ENCODE results near the gene CNTRL. TPM values are rescaled to one million over a fixed set of nuclear protein-coding genes. Genes with fewer than 3 reads are reported as not detected.
A peak's percentile ranks its signal among the peaks of the same experiment; 100 is the strongest.

The CNTRL gene
- total and polyA plus RNA-seq, 2 experiments from 2014 or later, result 3.4 to 7.9 TPM

DNA sequence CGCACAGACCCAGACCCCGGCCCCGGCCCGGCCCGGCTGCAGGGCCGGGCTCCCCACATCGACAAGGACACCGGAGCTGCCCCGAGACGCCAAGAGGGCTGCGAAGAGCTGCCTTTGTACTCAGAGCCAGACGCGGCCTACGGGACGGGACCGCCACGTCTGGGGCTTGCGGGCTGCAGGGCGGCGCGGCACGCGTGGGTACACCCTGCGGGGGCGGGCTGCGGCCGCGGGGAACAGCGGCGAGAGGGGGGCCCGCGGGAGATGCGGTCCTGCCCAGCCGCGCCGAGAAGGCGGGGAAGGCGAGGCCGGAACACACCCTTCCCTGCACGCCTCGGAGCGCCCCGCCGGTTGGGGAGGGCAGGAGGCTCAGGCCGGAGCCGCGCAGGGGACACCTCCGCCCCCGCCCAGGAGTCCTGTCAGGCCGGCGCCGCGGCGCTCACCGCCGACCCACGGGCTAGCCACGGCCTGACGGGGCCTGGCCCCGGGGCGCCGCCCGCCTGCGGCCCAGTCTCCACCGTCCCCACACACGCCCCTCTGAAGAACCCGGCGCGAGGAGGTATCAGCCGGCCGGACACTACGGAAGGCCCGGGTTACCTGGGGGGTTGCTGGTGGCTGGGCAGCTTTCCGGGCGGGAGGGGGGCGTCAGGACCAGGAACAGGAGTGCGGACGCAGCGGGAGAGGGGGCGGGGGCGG, 126.4 kb downstream of the CNTRL start:
- DNase-seq (ENCODE audit: low spot score), result peak; percentile 62
- Histone ChIP-seq H3K9me2 (replicated peaks; ENCODE audit: insufficient read depth) (no peaks in the 10 kb centered on the region), H3K27me3 (no peaks in the 10 kb centered on the region), H3K9me3 (ENCODE audit: low read depth) (no peaks in the 10 kb centered on the region), H3K27ac (peak overlapping the region; percentile 96), H4K20me1 (ENCODE audit: insufficient read depth, poor library complexity, severe bottlenecking) (peaks cover 48% of the 10 kb centered on the region), H3K4me3 (peak overlapping the region; percentile 90), H2AFZ (peak overlapping the region; percentile 70), H3K79me2 (peaks cover 53% of the 10 kb centered on the region), H3K4me2 (peak overlapping the region; percentile 94), H3K36me3 (replicated peaks; ENCODE audit: insufficient read depth, low read depth) (no peaks in the 10 kb centered on the region), H3K4me1 (ENCODE audit: insufficient read depth) (peaks cover 38% of the 10 kb centered on the region)
- TF ChIP-seq, protein P1, sequence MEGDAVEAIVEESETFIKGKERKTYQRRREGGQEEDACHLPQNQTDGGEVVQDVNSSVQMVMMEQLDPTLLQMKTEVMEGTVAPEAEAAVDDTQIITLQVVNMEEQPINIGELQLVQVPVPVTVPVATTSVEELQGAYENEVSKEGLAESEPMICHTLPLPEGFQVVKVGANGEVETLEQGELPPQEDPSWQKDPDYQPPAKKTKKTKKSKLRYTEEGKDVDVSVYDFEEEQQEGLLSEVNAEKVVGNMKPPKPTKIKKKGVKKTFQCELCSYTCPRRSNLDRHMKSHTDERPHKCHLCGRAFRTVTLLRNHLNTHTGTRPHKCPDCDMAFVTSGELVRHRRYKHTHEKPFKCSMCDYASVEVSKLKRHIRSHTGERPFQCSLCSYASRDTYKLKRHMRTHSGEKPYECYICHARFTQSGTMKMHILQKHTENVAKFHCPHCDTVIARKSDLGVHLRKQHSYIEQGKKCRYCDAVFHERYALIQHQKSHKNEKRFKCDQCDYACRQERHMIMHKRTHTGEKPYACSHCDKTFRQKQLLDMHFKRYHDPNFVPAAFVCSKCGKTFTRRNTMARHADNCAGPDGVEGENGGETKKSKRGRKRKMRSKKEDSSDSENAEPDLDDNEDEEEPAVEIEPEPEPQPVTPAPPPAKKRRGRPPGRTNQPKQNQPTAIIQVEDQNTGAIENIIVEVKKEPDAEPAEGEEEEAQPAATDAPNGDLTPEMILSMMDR (IDR thresholded peaks at IDR 0.05; ENCODE audit: poor library complexity), result no peak
- TF ChIP-seq EZH2phosphoT487 (IDR thresholded peaks at IDR 0.05; ENCODE audit: low read depth, severe bottlenecking, unreplicated experiment), result no peak
- TF ChIP-seq EZH2 (IDR thresholded peaks at IDR 0.05; ENCODE audit: borderline replicate concordance), result no peak
- under 1% methylated on average over 53 of the region's 81 CpGs for WGBS (ENCODE audit: low lambda C conversion rate, missing lambda C conversion rate)

DNA sequence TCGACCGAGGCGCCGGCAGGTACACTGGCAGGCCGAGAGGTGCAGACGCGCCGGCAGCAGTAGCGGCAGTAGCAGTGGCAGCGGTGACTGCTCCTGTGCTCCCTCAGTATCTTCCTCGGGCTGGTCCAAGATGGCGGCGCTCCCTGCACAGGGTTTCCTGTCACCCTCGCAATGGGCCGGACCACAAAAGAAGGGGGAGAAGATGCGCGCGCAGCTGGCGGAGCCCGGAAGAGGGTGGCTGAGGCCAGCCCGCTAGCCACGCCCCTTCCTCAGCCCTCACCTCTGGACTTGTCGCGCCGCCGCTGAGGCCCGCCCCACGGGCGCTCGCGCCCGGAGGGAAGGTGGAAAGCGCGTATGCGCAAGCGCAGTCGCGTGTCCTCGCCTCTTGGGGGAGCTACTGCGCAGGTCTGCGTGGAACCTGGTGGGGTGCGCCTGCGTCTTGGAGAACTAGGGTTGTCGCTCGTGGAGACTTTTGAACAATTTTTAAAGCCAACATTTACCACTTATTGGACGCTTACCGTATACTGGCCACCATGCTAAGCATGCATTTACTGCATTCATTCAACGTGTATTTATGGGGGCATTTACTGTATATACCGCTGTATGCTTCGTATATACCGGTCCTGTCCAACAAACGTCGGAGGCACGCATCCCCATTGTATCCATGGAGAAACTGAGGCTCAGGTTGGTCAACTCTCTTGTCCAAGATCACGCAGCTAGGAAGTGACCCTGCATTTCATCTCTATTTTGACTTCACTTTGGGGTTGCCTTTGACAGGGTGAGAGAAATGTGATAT, 127.2 kb downstream of the CNTRL start, which contains the start of gene RAB14:
Gene RAB14 (minus strand): TSS at position 132 of the 796 bp plus-strand sequence. CDS start 8,457 bp downstream, outside the sequence.
- peak within 1 kb of the TSS; percentile 96 for H3K27ac ChIP-seq
- peak within 1 kb of the TSS; percentile 78 for H2AFZ ChIP-seq
- H4K20me1 ChIP-seq (ENCODE audit: insufficient read depth, poor library complexity, severe bottlenecking), result peaks cover 41% of the 10 kb centered on the region
- H3K4me1 ChIP-seq (ENCODE audit: insufficient read depth), result peaks cover 31% of the 10 kb centered on the region
- H3K4me3 ChIP-seq, result peak within 1 kb of the TSS; percentile 90
- H3K9me2 ChIP-seq (replicated peaks; ENCODE audit: insufficient read depth), result no peaks in the 10 kb centered on the region
- H3K36me3 ChIP-seq (replicated peaks; ENCODE audit: insufficient read depth, low read depth), result no peaks in the 10 kb centered on the region
- TF ChIP-seq EZH2 (IDR thresholded peaks at IDR 0.05; ENCODE audit: borderline replicate concordance), result no peak
- TF ChIP-seq, protein P1 (IDR thresholded peaks at IDR 0.05; ENCODE audit: poor library complexity), result peak; percentile 60
- TF ChIP-seq EZH2phosphoT487 (IDR thresholded peaks at IDR 0.05; ENCODE audit: low read depth, severe bottlenecking, unreplicated experiment), result no peak
- no peaks in the 10 kb centered on the region for H3K27me3 ChIP-seq
- 6% methylated on average over 44 of the region's 55 CpGs for WGBS (ENCODE audit: low lambda C conversion rate, missing lambda C conversion rate)
- peaks cover 46% of the 10 kb centered on the region for H3K79me2 ChIP-seq
- no peaks in the 10 kb centered on the region for H3K9me3 ChIP-seq (ENCODE audit: low read depth)
- peak within 1 kb of the TSS; percentile 94 for H3K4me2 ChIP-seq
- peak; percentile 100 for DNase-seq (ENCODE audit: low spot score)

DNA sequence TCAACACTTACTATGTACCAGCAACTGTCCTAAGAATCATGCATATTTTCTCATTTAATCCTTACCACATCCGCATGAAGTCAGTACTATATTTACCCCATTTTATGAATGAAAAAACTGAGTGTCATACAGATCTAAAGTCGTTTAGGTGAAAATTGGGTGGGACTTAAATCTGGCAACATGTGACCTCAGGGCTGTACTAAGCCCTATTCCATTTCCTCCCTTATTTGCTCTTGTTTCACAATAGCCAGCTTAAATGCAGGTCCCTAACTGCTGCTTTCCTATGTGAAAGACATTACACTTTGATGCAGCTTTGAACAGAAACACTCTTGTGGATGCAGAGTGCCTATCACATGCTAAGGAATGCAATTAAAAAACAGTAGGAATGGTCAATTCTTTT, 129.4 kb downstream of the CNTRL start:
- no peaks in the 10 kb centered on the region for H3K36me3 ChIP-seq (replicated peaks; ENCODE audit: insufficient read depth, low read depth)
- H4K20me1 ChIP-seq (ENCODE audit: insufficient read depth, poor library complexity, severe bottlenecking), result peaks cover 19% of the 10 kb centered on the region
- no peak overlapping the region for H3K27ac ChIP-seq
- no peak overlapping the region for H3K4me2 ChIP-seq
- peaks cover 24% of the 10 kb centered on the region for H3K79me2 ChIP-seq
- H3K9me3 ChIP-seq (ENCODE audit: low read depth), result no peaks in the 10 kb centered on the region
- 70% methylated on average over 2 of the region's 2 CpGs for WGBS (ENCODE audit: low lambda C conversion rate, missing lambda C conversion rate)
- H3K4me1 ChIP-seq (ENCODE audit: insufficient read depth), result peaks cover 10% of the 10 kb centered on the region
- H3K9me2 ChIP-seq (replicated peaks; ENCODE audit: insufficient read depth), result no peaks in the 10 kb centered on the region
- DNase-seq (ENCODE audit: low spot score), result no peak
- no peak for TF ChIP-seq EZH2phosphoT487 (IDR thresholded peaks at IDR 0.05; ENCODE audit: low read depth, severe bottlenecking, unreplicated experiment)
- no peak for TF ChIP-seq EZH2 (IDR thresholded peaks at IDR 0.05; ENCODE audit: borderline replicate concordance)
- TF ChIP-seq, protein P1 (IDR thresholded peaks at IDR 0.05; ENCODE audit: poor library complexity), result no peak
- H2AFZ ChIP-seq, result no peak overlapping the region
- H3K4me3 ChIP-seq, result no peak overlapping the region
- no peaks in the 10 kb centered on the region for H3K27me3 ChIP-seq

All from hepatocyte (in vitro differentiated cells).